ENCODE measurements around the gene LMF1. TPM values are rescaled to one million over a fixed set of nuclear protein-coding genes. Genes with fewer than 3 reads are reported as not detected.

LMF1 gene
- total RNA-seq, 2 experiments from 2014 or later: 17.0 to 31.4 TPM

GRCh38 chr16:827513-827912 lies 143.3 kb downstream of the LMF1 start:
- DNase-seq (ENCODE audit: low spot score): no peak
- Histone ChIP-seq H3K4me2 (ENCODE audit: low read length) (no peak overlapping the region), H3K4me3 (ENCODE audit: low read depth, low read length, poor library complexity, severe bottlenecking) (no peak overlapping the region), H3K9me3 (ENCODE audit: low read length) (no peaks in the 10 kb centered on the region), H3K36me3 (ENCODE audit: insufficient read depth, low read length) (no peaks in the 10 kb centered on the region), H4K20me1 (ENCODE audit: insufficient read depth, low read length) (no peaks in the 10 kb centered on the region), H3K27ac (ENCODE audit: low read depth, low read length, poor library complexity, severe bottlenecking) (no peak overlapping the region), H2AFZ (ENCODE audit: low read length) (no peak overlapping the region), H3K79me2 (ENCODE audit: insufficient read depth, low read depth, low read length) (no peaks in the 10 kb centered on the region), H3K4me1 (ENCODE audit: insufficient read depth, low read length, poor library complexity, severe bottlenecking) (no peaks in the 10 kb centered on the region), H3K9me2 (ENCODE audit: insufficient read depth, low read length) (no peaks in the 10 kb centered on the region)
- intact Hi-C loops (cut with micrococcal nuclease; ENCODE audit: unreplicated experiment): no loop called here
- CTCF ChIA-PET (ENCODE audit: unreplicated experiment): no interaction called here
- POLR2A ChIA-PET: no interaction called here
- no TSS peak for BruUV-seq (replicated peaks)
- no peak for TF ChIP-seq CTCF (conservative IDR thresholded peaks at IDR 0.05; ENCODE audit: low read length)
- no peak for TF ChIP-seq EZH2phosphoT487 (IDR thresholded peaks at IDR 0.05; ENCODE audit: borderline replicate concordance, low read depth, low read length)

GRCh38 chr16:825341-826061 lies 145.3 kb downstream of the LMF1 start:
- no peaks in the 10 kb centered on the region for H3K79me2 ChIP-seq (ENCODE audit: insufficient read depth, low read depth, low read length)
- no peak overlapping the region for H3K27ac ChIP-seq (ENCODE audit: low read depth, low read length, poor library complexity, severe bottlenecking)
- H2AFZ ChIP-seq (ENCODE audit: low read length): no peak overlapping the region
- no peak overlapping the region for H3K4me3 ChIP-seq (ENCODE audit: low read depth, low read length, poor library complexity, severe bottlenecking)
- H3K4me2 ChIP-seq (ENCODE audit: low read length): no peak overlapping the region
- H3K9me3 ChIP-seq (ENCODE audit: low read length): no peaks in the 10 kb centered on the region
- H4K20me1 ChIP-seq (ENCODE audit: insufficient read depth, low read length): no peaks in the 10 kb centered on the region
- intact Hi-C loops (cut with micrococcal nuclease; ENCODE audit: unreplicated experiment): no loop called here
- no peak for DNase-seq (ENCODE audit: low spot score)
- POLR2A ChIA-PET: no interaction called here
- H3K9me2 ChIP-seq (ENCODE audit: insufficient read depth, low read length): no peaks in the 10 kb centered on the region
- no peak for TF ChIP-seq EZH2phosphoT487 (IDR thresholded peaks at IDR 0.05; ENCODE audit: borderline replicate concordance, low read depth, low read length)
- no peak for TF ChIP-seq CTCF (conservative IDR thresholded peaks at IDR 0.05; ENCODE audit: low read length)
- no TSS peak for BruUV-seq (replicated peaks)
- CTCF ChIA-PET (ENCODE audit: unreplicated experiment): no interaction called here
- no peaks in the 10 kb centered on the region for H3K36me3 ChIP-seq (ENCODE audit: insufficient read depth, low read length)
- H3K4me1 ChIP-seq (ENCODE audit: insufficient read depth, low read length, poor library complexity, severe bottlenecking): no peaks in the 10 kb centered on the region

- no peak for DNase-seq (ENCODE audit: low spot score)
- ChIA-PET POLR2A (no interaction called here), CTCF (ENCODE audit: unreplicated experiment) (no interaction called here)
- H3K4me1 ChIP-seq (ENCODE audit: insufficient read depth, low read length, poor library complexity, severe bottlenecking): no peaks in the 10 kb centered on the region
- TF ChIP-seq CTCF (conservative IDR thresholded peaks at IDR 0.05; ENCODE audit: low read length): no peak
- no peak for TF ChIP-seq EZH2phosphoT487 (IDR thresholded peaks at IDR 0.05; ENCODE audit: borderline replicate concordance, low read depth, low read length)
- no peak overlapping the region for H2AFZ ChIP-seq (ENCODE audit: low read length)
- no peaks in the 10 kb centered on the region for H3K9me2 ChIP-seq (ENCODE audit: insufficient read depth, low read length)
- H3K27ac ChIP-seq (ENCODE audit: low read depth, low read length, poor library complexity, severe bottlenecking): no peak overlapping the region
- H3K79me2 ChIP-seq (ENCODE audit: insufficient read depth, low read depth, low read length): no peaks in the 10 kb centered on the region
- intact Hi-C loops (cut with micrococcal nuclease; ENCODE audit: unreplicated experiment): no loop called here
- H3K4me2 ChIP-seq (ENCODE audit: low read length): no peak overlapping the region
- BruUV-seq (replicated peaks): no TSS peak
- H3K36me3 ChIP-seq (ENCODE audit: insufficient read depth, low read length): no peaks in the 10 kb centered on the region
- no peak overlapping the region for H3K4me3 ChIP-seq (ENCODE audit: low read depth, low read length, poor library complexity, severe bottlenecking)
- no peaks in the 10 kb centered on the region for H4K20me1 ChIP-seq (ENCODE audit: insufficient read depth, low read length)
- H3K9me3 ChIP-seq (ENCODE audit: low read length): no peaks in the 10 kb centered on the region
Measured at GRCh38 chr16:824601-825000, 146.2 kb downstream of the LMF1 start.

All from OCI-LY7 (cell line).